NCI-H1417 (cell line): ENCODE measurements around the gene MET.

Experiments used
- DNase-seq, 3 experiments: peaks; one replicate each; lab custom pipeline; 2025; lab: John Stamatoyannopoulos, UW

Gene MET

DNA sequence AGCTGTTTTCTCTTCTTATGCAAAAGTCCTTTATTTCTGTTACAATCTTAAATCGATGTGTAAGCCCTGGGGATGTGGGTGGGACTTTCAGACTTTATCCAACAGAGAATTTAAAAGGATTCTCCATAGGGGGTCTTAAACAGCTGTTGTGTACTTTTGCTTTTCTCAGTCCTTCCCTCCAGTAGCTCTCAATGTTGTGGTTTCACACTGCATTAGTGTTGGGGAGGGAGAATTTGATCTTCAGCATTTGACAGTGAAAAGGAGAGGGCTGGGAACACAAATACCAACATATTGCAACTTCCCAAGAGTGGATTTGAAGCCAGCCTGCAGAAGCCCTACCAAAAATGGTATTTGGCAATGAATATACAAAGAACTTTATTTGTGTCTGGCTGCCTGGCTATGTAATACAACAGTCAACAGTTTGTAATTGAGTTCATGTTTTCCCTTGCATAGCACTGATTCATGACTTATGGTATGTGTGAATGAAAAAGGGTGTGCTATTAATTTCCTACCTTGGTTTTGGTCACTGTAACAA, 110.2 kb downstream of the MET start:
- peak in 2 of 3 experiments; percentile 53 to 67 for DNase-seq

DNA sequence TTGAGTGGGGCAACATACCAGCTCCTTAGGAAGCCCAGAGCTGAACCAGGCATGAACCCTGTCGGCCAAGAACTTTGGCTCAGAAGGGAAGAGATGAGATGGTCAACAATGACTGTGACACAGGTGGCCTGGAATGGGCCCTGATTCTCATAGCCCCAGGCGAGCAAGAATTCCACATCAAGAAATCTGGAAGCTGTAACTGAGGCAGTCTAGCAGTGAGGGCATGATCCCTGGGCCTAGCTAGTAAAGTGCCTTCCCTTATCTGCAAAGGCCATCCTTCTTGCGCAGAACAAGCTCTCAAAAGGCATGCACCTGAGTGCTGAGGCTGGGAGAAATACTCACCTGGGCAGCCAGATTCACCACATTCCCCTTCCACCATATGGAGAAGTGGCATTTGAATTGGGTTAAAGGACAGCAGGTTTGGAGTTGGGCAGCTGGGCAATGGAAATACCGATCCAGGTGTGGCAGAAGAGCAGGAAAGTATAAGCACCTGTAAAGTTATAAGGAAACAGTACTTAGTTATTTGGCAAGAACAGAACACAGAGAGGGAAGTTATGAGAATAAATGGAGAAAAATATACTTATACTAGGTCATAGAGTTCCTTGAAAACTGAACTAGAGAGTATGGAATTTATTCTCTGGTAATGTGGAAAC, 111.8 kb downstream of the MET start:
- DNase-seq: no peak

DNA sequence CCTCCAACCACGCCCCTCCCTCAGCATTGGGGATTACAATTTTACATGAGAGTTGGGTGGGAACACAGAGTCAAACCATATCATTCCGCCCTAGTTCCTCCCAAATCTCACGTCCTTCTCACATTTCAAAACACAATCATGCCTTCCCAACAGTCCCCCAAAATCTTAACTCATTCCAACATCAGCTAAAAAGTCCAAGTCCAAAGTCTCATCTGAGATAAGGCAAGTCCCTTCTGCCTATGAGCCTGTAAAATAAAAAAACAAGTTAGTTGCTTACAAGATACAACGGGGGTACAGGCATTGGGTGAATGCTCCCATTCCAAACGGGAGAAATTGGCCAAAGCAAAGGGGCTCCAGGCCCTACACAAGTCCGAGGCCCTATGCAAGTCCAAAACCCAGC, 112.7 kb downstream of the MET start:
- DNase-seq: no peak

DNA sequence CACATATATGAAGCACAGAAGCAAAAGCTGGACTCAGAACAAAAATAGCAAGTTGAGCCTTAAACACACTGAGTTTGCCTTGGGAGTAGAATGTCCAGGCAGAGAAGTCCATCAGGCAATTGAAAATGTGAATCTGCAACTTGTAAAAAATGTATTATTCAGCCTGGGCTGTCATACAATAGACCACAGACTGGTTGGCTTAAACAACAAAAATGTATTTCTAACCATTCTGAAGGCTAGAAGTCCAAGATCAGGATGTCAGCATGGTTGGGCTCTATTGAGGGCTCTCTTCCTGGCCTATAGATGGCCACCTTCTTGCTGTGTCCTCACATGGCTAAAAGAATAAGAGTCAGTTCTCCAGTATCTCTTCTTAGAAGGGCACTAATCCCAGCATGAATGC, 113.8 kb downstream of the MET start:
- no peak for DNase-seq

DNA sequence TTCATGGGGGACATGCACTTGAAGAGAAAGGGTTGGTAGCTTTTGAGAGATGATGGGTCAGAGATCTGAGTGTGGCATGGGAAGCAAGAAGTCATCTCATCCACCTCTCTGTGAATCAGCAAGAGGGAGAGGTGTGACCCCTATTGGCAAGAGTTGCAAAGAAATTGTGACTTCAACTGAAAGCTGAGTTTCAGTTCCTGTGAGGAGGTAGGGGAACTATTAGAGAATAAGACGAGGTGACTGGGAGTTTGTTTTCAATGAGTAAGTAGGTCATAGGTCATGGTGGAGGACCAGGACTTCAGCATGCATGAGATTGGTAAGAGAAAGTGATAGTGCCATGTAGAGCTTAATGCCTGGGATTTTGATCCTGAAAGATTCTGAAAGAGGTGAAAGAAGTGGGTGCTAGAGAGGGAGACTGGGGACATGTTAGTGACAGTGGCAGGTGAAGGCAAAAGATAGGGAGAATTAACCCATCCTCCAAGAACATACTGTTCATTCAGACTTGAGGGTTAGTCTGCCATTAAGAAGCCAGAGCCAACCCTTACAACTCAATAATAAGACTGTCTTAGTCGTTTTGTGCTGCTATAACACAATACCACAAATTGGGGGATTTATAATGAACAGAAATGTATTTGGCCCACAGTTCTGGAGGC, 114.9 kb downstream of the MET start:
- DNase-seq: peak in 2 of 3 experiments; percentile 26 to 64

DNA sequence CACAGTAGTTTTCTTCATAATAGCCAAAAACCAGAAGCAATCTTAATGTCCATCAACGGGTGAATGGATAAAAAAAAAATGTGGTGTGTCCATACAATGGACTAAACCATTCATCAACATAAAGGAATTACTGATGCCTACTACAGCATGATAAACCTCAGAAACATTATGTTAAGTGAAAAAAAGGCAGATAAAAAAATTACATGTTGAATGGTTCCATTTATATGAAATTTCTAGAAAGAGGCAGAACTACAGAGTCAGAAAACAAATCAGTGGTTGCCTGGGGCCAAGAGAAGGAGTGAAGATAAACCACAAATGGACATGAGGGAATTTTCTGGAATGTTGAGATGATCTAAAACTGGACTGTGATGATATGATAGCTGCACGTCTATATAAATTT, 115.9 kb downstream of the MET start:
- DNase-seq: no peak

DNA sequence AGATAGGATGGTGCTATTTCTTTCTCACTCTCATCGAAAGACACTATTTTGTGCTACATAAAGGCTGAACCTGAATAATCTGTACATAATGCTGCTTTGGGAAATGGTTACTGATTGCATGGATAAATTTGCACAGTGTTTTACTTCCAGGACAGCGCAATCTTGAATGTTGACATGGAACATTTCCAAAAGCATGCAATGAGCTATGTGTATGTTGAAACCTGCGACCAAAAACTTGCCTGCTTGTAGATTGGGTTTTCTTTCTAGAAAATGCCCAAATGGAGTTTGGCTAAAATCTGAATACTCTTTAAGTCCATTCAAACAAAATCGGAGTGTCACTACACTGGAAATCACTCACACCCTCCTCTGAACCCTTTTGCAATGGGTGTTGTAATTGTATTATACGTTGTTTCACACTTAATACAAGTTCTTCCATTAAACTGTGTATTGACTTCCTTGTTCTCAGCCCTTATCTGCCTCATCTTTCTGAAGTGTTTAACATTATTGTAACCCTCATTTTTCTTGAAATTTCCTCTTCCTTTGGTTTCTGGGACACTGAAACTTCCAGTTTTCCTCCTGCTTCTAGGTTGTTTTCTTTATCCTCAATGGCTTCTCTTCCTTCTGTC, 116.7 kb downstream of the MET start:
- DNase-seq: no peak

DNA sequence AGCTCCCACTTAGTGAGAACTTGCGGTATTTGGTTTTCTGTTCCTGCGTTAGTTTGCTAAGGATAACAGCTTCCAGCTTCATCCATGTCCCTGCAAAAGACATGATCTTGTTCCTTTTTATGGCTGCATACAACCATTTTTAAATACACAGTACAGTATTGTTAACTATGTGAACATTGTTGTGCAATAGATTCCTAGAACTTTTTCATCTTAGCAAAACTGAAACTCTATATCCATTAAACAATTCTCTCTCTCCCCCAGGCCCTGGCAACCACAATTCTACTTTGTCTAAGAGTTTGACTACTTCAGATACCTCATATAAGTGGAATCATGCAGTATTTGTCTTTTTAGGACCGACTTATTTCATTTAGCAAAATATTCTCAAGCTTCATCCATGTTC, 118.0 kb downstream of the MET start:
- DNase-seq: no peak

DNA sequence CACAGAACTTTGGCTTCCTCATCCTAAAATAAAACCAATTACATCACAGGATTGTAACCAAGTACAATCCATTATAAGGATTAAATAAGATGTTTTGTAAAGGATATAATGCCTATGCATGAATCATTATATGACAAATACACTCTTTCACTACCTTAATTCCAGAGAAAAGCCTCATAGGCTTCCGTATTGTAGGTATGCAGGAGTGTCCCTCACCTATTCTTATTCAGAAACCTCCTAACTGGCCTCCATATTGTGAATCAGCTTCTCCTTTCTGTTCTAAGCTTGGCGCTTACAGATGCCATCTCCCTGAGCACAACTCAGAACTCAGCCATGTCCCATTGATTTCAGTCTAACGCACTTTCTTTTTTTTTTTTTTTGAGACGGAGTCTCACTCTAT, 120.8 kb downstream of the MET start:
- no peak for DNase-seq

DNA sequence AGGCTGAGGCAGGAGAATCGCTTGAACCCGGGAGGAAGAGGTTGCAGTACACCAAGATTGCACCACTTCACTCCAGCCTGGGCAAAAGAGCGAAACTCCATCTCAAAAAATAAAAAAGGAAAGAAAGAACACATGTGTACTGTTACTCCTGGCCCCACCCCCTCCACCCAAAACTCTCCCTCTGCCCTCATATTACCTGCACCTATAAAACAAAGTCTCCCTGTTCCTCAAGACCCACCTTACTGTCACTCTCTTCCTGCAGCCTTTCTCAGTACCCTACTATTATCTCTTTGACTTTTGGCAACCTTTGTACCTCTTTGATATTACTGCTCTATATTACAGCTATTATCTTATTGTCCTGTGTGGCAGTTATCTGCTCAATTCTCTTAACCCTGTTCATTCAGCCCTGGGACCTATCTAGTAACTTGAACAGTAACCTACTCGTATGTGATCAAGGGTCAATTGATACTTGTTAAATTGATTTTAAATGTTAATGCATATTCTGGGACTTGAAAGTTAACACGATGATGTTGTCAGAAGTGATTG, 121.9 kb downstream of the MET start:
- DNase-seq: no peak

DNA sequence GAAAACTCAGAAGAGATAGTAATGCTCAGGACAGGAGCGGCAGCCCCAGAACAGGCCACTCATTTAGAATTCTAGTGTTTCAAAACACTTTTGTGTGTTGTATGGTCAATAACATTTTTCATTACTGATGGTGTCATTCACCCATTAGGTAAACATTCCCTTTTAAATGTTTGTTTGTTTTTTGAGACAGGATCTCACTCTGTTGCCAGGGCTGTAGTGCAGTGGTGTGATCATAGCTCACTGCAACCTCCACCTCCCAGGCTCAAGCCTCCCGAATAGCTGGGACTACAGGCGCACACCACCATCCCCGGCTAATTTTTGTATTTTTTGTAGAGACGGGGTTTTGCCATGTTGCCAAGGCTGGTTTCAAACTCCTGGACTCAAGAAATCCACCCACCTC, 124.5 kb downstream of the MET start:
- no peak for DNase-seq

DNA sequence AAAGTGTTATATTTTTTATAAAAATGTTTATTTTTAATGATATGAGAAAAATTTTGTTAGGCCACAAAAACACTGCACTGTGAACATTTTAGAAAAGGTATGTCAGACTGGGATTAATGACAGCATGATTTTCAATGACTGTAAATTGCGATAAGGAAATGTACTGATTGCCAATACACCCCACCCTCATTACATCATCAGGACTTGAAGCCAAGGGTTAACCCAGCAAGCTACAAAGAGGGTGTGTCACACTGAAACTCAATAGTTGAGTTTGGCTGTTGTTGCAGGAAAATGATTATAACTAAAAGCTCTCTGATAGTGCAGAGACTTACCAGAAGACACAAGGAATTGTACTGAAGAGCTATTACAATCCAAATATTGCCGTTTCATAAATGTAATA, 125.6 kb downstream of the MET start:
- DNase-seq: no peak

DNA sequence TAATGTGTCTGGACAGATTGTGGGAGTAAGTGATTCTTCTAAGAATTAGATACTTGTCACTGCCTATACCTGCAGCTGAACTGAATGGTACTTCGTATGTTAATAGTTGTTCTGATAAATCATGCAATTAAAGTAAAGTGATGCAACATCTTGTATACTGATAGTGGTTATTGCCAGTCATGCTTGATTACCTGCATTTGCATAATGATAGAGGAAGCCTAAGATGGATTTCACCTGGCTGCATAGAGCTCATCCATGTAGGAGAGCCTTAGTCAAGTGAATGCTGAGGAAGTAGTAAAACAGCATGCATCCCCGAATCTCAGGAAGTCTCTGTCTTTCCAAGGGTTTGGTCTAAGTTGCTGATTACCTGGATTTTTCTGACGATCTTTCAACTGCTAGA, 126.2 kb downstream of the MET start:
- peak in 1 of 3 experiments; percentile 15 for DNase-seq

DNA sequence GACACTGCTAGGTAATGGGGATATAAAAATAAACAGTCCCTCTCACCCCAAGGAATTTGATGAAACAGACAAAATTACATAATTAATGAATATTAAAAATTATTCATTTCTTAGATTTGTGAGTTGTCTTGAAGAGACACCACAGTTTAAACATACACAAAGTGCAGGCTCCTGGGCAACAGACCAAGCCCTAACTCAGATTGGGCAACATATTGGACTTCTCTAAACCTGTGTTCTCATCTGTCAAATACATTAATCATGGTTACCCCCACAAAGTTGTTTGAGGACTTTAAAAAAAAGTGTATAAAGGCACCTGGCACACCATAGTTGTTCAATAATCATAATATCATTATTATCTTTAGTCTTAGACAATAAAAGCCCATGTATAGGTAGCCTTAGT, 127.9 kb downstream of the MET start:
- DNase-seq: no peak

DNA sequence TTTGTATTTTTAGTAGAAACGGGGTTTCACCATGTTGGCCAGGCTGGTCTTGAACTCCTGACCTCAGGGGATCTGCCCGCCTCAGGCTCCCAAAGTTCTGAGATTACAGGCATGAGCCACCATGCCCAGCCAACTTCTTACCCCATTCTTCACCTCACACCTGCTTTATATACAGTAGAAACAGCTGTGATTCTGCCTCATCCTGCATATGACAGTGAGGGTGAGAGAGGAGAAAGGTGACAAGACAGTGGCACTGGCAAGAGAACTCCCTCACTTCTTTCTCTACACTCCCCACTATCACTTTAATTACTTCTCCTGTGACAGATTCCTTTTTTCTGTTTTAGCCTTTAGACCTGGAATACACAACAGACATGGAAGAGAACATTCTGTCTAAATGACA, 128.6 kb downstream of the MET start:
- DNase-seq: no peak

DNA sequence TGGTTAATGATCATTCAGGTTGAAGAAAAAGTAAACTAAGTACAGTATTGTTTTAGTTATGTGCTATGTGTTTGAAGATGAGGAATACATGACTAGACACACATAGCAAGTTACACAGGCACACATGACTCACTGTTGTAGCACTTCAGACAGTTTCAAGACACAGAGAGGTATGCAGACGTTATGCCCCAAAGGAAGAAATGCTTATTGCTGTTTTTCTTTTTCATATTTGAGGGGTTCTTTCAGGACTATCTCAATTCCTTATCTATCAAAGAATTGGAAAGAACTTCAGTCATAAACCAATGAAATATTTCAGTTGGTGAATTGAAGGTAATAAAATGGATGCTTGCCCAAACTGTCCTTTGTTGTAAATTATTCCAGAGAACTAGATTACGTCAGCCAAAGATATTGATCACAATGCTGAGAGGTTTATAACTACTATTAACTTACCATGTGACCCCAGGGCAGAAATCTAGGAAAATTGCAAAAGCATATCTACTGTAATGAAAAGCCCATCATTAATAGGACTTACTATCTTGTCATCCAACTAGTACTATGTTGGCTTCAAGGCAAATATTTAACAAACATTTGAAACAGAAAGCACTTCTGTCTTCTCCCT, 129.2 kb downstream of the MET start:
- DNase-seq: no peak

DNA sequence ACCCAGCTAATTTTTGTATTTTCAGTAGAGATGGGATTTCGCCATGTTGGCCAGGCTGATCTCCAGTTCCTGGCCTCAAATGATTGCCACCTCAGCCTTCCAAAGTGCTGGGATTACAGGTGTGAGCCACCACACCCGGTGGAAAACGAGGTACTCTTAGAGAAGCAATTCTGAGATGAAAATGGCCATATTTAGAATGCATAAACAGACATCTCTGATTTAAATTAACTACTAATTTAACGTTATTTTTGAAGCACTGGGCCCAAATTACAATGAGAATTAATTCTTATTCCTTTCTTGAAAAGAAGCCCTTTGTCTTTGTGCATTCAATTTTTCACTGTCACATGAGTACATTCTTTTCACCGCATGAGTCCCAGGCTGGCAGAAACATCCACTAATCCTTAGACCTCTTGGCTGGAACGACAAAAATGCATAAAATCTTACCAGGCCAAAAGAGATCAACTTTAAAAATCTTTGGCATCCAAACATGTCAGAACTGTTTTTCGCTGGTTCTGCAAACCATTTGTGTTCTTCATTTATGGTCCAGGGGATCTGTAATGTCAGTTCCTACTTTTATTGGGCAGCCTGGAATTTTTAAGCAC, 130.2 kb downstream of the MET start:
- DNase-seq: no peak

DNA sequence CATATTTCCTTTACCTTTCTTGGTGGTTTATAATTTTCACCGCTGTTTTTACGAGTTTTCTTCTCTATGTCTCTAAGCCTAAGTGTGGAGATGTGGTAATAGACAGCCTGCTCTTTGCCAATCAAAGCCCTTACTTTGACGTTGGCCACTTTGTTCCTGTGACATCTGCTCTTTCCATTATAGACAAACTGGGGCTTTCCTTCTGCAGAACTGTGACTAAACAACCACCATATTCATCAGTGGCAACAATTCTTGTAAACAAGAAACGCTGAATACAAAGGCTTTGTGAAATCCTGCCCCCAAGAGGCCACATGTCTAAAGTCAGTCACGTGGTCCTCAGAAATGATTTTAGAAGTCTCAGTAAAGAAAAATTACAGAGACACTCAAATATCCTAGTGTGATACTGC, 130.8 kb downstream of the MET start:
- peak in 2 of 3 experiments; percentile 61 to 76 for DNase-seq

DNA sequence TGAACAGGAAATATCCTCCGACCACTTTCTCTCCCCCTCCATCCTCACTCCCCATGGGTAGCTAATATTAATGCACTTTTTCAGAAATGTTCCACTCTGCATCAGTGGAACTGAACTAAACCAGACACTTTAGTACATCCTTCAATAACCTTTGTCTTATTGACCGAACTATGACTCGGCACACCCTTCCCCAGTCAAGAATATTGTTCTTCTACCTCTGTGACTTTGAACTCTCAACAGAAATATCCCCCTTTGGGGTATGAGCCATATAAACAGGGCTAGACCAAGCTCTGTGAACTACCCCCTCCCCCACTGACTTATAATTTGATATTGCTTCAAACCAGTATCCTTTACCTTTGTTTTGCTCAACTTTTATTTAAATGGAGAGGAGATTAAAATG, 132.5 kb downstream of the MET start:
- DNase-seq: no peak

DNA sequence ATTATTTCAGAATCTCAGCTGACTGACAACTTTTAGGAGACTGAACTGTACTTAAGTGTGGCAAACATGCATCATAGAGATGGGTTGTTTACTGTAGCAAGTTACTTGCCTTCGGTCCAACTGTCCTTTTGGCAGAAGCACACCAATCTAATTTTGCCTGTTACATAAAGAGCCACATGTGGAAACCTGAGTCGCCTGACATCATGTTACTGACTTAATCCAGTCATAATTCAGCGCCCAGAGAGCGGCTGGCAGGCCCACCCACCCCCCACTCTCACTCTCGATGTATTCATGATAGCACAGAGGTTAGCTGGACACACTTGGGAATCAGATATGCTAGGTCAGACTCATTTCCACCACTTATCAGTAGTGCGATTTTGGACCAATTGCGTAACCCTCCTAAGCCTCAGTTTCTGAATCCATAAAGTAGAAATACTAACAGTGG, 133.1 kb downstream of the MET start:
- DNase-seq: no peak

DNA sequence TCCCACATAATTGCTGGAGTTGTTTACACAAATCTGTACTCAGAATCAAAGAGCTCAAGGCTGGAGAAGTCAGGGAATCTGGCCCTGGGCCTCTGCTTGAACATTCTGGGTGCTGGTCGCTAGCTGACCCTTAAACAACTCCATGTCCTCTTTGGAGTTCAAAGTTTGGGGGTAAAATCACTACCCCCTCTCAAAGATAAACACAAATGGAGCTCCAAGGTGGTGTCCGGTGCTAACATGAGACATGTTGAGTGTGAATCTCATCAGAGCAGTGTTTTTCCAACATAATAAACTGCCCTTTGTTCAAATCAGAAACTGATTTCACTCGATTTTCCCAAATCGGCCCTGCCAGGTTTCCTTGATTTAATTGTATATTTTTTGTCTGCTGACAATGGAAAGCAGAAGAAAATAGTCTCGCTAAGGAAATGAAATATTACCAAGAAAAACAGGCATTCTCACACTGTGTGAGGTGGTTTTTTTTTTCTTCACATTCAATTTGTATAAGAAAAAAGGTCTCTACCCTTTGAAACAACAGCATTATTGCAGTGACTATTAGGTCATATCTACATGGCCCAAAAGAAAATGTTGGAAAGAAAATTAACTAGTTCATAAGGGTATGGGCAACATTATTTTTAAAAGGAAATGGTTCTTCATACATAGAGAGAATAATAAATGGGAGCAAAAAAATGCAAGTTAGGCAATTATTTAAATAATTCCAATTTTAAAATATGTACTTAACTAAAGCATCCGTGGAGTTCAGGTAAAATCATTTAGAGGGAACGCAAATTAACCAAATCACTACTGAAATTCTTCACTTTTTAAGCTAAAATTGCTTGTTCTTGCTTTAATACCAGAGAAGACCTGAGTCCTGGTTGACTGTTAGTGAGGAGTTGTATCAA, 134.3 kb downstream of the MET start:
- DNase-seq: peak in 1 of 3 experiments; percentile 18
